ENCODE results near the gene MYH11. TPM values are rescaled to one million over a fixed set of nuclear protein-coding genes. Genes with fewer than 3 reads are reported as not detected.
A peak's percentile ranks its signal among the peaks of the same experiment; 100 is the strongest.

MYH11 gene
- total RNA-seq, 2 donors from 2014 or later, result 0.09 to 0.29 TPM

DNA sequence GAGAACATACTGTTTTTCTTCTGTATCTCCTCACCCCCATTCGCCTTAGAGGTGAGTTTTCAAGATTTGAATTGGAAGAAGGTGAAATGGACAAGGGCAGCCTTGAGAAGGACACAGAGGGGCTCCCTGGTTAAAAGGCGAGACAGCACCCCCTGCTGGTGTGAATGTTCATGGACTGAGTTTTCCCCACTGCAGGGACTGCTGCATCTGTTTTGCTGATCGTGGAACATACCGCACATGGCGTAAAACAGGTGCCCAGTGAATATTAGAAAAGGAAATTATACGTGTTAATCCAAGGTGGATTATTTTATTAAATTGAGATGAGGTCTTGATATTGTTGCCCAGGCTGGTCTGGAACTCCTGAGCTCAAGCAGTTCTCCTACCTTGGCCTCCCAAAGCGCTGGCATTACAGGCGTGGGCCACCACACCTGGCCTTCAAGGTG, 152.3 kb downstream of the MYH11 start:
- Histone ChIP-seq H3K9me3 (ENCODE audit: control insufficient read depth, low read length) (no peaks in the 10 kb centered on the region), H3K36me3 (ENCODE audit: control insufficient read depth, insufficient read depth, low read length) (peaks cover 11% of the 10 kb centered on the region), H3K27me3 (ENCODE audit: control insufficient read depth, insufficient read depth, low read length, poor library complexity, severe bottlenecking) (no peaks in the 10 kb centered on the region), H3K9ac (ENCODE audit: extremely low read depth, low read length, poor library complexity, severe bottlenecking) (no peak overlapping the region), H3K27ac (ENCODE audit: low read depth, low read length) (no peak overlapping the region), H3K4me3 (ENCODE audit: low read length) (no peak overlapping the region), H3K4me1 (ENCODE audit: control insufficient read depth, insufficient read depth, low read length) (no peaks in the 10 kb centered on the region)
- Mint-ChIP-seq H3K27me3 (ENCODE audit: insufficient read depth) (no peaks in the 10 kb centered on the region), H3K36me3 (ENCODE audit: low read depth) (peaks cover 23% of the 10 kb centered on the region), H3K9me3 (no peaks in the 10 kb centered on the region), H3K27ac (no peak overlapping the region), H3K4me3 (no peak overlapping the region), H3K4me1 (no peaks in the 10 kb centered on the region)
- TF ChIP-seq, protein P1, sequence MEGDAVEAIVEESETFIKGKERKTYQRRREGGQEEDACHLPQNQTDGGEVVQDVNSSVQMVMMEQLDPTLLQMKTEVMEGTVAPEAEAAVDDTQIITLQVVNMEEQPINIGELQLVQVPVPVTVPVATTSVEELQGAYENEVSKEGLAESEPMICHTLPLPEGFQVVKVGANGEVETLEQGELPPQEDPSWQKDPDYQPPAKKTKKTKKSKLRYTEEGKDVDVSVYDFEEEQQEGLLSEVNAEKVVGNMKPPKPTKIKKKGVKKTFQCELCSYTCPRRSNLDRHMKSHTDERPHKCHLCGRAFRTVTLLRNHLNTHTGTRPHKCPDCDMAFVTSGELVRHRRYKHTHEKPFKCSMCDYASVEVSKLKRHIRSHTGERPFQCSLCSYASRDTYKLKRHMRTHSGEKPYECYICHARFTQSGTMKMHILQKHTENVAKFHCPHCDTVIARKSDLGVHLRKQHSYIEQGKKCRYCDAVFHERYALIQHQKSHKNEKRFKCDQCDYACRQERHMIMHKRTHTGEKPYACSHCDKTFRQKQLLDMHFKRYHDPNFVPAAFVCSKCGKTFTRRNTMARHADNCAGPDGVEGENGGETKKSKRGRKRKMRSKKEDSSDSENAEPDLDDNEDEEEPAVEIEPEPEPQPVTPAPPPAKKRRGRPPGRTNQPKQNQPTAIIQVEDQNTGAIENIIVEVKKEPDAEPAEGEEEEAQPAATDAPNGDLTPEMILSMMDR (conservative IDR thresholded peaks at IDR 0.05), result peak; percentile 96
- WGBS, 2 experiments (ENCODE audit: insufficient coverage in 1 of 2, insufficient read length in 1 of 2), result 80 to 81% methylated on average over 5 to 8 of the region's 8 CpGs
- peak; percentile 94 for DNase-seq

DNA sequence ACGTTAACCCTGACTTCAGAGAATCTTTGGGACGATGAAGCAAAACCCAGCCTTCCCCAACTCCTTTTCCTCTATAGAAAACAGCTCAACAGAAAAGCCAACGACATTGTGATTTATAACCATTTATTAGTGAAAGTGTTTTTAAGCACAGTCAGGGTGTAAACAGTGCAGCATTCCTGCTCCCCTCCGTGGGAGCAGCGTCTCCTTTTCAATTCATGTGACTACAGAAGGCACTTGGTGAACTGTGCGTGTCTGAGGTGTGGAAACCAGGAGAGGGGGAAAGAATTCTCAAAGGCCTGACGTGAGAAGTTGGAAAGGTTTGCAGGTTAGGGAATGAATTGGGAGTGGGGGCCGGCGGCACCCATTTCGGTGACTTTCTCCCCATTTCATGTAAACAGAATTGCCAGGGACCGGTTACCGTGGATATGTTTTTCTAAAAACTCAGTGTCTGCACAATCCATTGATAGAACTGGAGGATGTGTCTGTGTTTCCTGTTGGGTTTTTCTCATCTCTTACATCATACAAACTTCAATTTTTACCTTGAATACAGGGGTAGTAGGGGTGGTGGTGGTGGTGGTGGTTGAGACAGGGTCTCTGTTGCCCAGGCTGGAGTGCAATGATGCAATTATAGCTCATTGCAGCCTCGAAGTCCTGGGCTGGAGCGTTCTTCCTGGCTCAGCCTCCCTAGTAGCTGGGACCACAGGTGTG, 153.6 kb downstream of the MYH11 start:
- Mint-ChIP-seq H3K4me3 (no peak overlapping the region), H3K4me1 (no peaks in the 10 kb centered on the region), H3K27me3 (ENCODE audit: insufficient read depth) (no peaks in the 10 kb centered on the region), H3K9me3 (no peaks in the 10 kb centered on the region), H3K36me3 (ENCODE audit: low read depth) (peaks cover 33% of the 10 kb centered on the region), H3K27ac (peak overlapping the region; percentile 62)
- Histone ChIP-seq H3K27ac (ENCODE audit: low read depth, low read length) (no peak overlapping the region), H3K27me3 (ENCODE audit: control insufficient read depth, insufficient read depth, low read length, poor library complexity, severe bottlenecking) (no peaks in the 10 kb centered on the region), H3K36me3 (ENCODE audit: control insufficient read depth, insufficient read depth, low read length) (peaks cover 23% of the 10 kb centered on the region), H3K9ac (ENCODE audit: extremely low read depth, low read length, poor library complexity, severe bottlenecking) (no peak overlapping the region), H3K4me3 (ENCODE audit: low read length) (no peak overlapping the region), H3K9me3 (ENCODE audit: control insufficient read depth, low read length) (no peaks in the 10 kb centered on the region), H3K4me1 (ENCODE audit: control insufficient read depth, insufficient read depth, low read length) (no peaks in the 10 kb centered on the region)
- whole genome bisulfite sequencing, 2 experiments (ENCODE audit: insufficient coverage in 1 of 2, insufficient read length in 1 of 2), result 90 to 93% methylated on average over 13 to 14 of the region's 14 CpGs
- TF ChIP-seq, protein P1 (conservative IDR thresholded peaks at IDR 0.05), result no peak
- DNase-seq, result no peak

DNA sequence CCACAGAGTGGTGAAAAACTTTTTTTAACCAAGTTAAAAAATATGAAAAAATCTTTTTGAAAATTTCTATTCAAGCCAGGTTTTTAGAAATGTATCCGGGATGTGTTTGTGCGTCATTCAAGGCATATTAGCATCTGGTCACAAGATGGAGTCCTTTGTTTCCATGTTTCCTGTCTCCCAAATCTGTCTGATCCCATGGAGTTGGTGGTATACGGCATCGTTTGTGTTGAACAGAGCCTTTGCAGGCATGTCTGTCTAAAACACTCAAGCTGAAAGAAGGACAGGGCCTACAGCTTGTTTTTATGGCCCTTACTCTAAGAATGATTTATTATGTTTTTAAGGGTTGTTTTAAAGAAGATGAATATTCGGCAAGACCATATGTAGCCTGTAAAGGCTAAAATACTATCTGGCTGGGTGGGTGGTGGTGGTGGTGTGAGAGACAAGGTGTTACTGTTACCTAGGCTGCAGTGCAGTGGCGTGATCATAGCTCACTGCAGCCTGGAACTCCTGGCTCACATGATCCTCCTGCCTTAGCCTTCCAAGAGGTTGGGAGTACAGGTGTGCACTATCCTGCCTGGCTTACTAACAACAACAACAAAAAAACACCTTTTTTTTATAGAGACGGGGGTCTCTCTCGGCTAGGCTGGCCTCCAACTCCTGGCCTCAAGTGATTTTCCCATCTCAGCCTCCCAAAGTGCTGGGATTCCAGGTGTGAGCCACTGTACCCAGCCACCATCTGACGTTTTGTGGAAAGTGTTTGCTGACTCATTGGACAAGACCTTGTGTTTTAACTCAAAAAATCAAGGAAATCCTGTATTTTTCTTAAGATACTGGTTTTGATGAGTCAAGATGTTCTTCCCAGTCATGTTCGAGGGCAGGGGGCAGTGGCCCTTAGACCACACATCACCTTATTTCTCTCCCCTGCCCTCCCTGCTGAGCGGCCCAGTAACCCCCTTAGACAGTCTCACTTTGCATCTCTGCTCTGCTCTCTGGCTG, 154.6 kb downstream of the MYH11 start:
- no peak for DNase-seq
- Histone ChIP-seq H3K27me3 (ENCODE audit: control insufficient read depth, insufficient read depth, low read length, poor library complexity, severe bottlenecking) (no peaks in the 10 kb centered on the region), H3K36me3 (ENCODE audit: control insufficient read depth, insufficient read depth, low read length) (peaks cover 28% of the 10 kb centered on the region), H3K9me3 (ENCODE audit: control insufficient read depth, low read length) (no peaks in the 10 kb centered on the region), H3K4me3 (ENCODE audit: low read length) (no peak overlapping the region), H3K4me1 (ENCODE audit: control insufficient read depth, insufficient read depth, low read length) (no peaks in the 10 kb centered on the region), H3K9ac (ENCODE audit: extremely low read depth, low read length, poor library complexity, severe bottlenecking) (no peak overlapping the region), H3K27ac (ENCODE audit: low read depth, low read length) (no peak overlapping the region)
- Mint-ChIP-seq H3K36me3 (ENCODE audit: low read depth) (peaks cover 38% of the 10 kb centered on the region), H3K4me3 (no peak overlapping the region), H3K4me1 (no peaks in the 10 kb centered on the region), H3K27ac (peak overlapping the region; percentile 62), H3K27me3 (ENCODE audit: insufficient read depth) (no peaks in the 10 kb centered on the region), H3K9me3 (no peaks in the 10 kb centered on the region)
- 93 to 98% methylated on average over 9 to 11 of the region's 11 CpGs for WGBS, 2 experiments (ENCODE audit: insufficient coverage in 1 of 2, insufficient read length in 1 of 2)
- TF ChIP-seq, protein P1 (conservative IDR thresholded peaks at IDR 0.05), result no peak
